ENCODE results near the gene EVX1. TPM values are rescaled to one million over a fixed set of nuclear protein-coding genes. Genes with fewer than 3 reads are reported as not detected.

Gene EVX1
- total RNA-seq, 1 donor from 2014 or later: 0.51 TPM

DNA sequence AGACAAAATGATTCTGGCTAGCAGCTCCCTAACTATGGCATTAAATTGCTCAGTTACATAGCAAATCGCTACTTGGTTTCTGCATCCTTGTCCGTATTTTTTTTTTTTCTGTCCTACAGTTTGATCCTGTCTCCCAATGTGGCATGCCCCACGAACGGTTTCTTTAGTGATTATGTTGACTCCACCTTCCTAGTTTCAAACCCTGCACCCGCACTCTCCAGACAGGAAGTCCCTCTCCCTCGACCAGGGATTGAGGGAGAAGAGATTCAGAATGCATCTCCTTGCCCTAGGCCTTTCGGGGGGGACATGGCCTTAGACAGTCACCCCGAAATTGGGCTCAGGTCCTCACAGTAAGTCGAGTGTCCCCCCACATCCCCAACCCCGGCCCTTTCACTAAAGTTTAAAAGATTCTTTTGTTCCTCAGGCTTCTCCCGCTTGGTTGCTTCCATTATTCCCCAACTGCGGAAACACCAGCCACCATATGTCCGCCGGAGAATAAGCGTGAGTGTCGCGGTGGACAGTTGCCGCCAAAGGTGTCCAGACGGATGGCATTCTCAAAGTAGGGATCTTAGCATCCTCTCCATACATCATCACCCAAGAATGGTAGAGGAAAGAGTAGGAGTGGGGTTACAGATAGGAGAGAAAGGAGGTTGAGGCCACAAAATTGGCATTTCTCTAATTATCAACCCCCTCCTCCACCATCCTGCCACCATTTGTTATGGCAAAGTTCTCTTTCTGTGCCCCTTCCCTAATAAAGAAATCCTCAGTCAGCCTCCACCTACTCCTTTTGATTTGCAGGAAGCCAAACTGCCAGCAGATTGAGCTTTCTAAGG is 7.3 kb downstream of the EVX1 start:
- no peak for DNase-seq (ENCODE audit: low spot score)
- peak overlapping the region; percentile 66 for H3K4me3 Mint-ChIP-seq (ENCODE audit: unreplicated experiment)
- H3K27ac Mint-ChIP-seq (ENCODE audit: unreplicated experiment): no peak overlapping the region
- no peak for TF ChIP-seq CTCF (IDR thresholded peaks at IDR 0.05; ENCODE audit: unreplicated experiment)
- H3K4me1 Mint-ChIP-seq (ENCODE audit: unreplicated experiment): peaks cover 23% of the 10 kb centered on the region
- peaks cover 42% of the 10 kb centered on the region for H3K27me3 Mint-ChIP-seq (ENCODE audit: unreplicated experiment)
- H3K9me3 Mint-ChIP-seq (ENCODE audit: unreplicated experiment): no peaks in the 10 kb centered on the region
- H3K36me3 Mint-ChIP-seq (ENCODE audit: low read depth, unreplicated experiment): no peaks in the 10 kb centered on the region

DNA sequence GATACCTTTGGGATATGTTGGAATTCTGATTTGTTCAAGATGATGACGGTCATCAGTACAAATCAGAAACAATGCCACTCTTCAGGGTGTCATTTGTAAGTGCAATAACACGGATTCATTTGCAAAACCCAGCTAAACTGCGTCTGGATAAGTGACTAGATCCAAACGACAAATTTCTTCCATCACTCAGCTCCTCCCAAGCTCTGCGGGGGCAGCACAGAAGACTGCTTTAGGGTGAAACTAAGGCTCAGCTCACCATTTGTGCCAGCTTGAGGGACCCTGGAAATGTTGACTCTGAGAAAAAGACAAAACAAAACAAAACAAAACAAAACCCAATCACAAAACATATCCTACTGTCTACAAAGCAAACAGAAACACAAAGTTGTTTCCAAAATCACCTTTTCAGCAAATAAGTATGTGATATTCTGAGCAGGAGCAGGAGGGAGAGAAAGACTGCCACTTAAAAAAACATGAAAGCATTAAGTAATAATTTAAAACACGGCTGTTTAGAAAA is 8.0 kb downstream of the EVX1 start:
- TF ChIP-seq CTCF (IDR thresholded peaks at IDR 0.05; ENCODE audit: unreplicated experiment): no peak
- Mint-ChIP-seq H3K4me3 (ENCODE audit: unreplicated experiment) (no peak overlapping the region), H3K27ac (ENCODE audit: unreplicated experiment) (no peak overlapping the region), H3K9me3 (ENCODE audit: unreplicated experiment) (no peaks in the 10 kb centered on the region), H3K36me3 (ENCODE audit: low read depth, unreplicated experiment) (no peaks in the 10 kb centered on the region), H3K27me3 (ENCODE audit: unreplicated experiment) (peaks cover 41% of the 10 kb centered on the region), H3K4me1 (ENCODE audit: unreplicated experiment) (peaks cover 23% of the 10 kb centered on the region)
- no peak for DNase-seq (ENCODE audit: low spot score)

GRCh38 chr7:27251136-27251651 is 8.6 kb downstream of the EVX1 start:
- peak overlapping the region; percentile 67 for H3K4me3 Mint-ChIP-seq (ENCODE audit: unreplicated experiment)

GRCh38 chr7:27251652-27252590 is 9.3 kb downstream of the EVX1 start:
- Mint-ChIP-seq H3K27ac (ENCODE audit: unreplicated experiment) (no peak overlapping the region), H3K4me3 (ENCODE audit: unreplicated experiment) (peak overlapping the region; percentile 70), H3K36me3 (ENCODE audit: low read depth, unreplicated experiment) (no peaks in the 10 kb centered on the region), H3K9me3 (ENCODE audit: unreplicated experiment) (no peaks in the 10 kb centered on the region), H3K27me3 (ENCODE audit: unreplicated experiment) (peaks cover 41% of the 10 kb centered on the region), H3K4me1 (ENCODE audit: unreplicated experiment) (peaks cover 23% of the 10 kb centered on the region)
- no peak for TF ChIP-seq CTCF (IDR thresholded peaks at IDR 0.05; ENCODE audit: unreplicated experiment)
- no peak for DNase-seq (ENCODE audit: low spot score)

More at GRCh38 chr7:27251136-27251651, 8.6 kb downstream of the EVX1 start:
- no peaks in the 10 kb centered on the region for H3K36me3 Mint-ChIP-seq (ENCODE audit: low read depth, unreplicated experiment)
- TF ChIP-seq CTCF (IDR thresholded peaks at IDR 0.05; ENCODE audit: unreplicated experiment): no peak
- H3K9me3 Mint-ChIP-seq (ENCODE audit: unreplicated experiment): no peaks in the 10 kb centered on the region
- DNase-seq (ENCODE audit: low spot score): no peak
- H3K4me1 Mint-ChIP-seq (ENCODE audit: unreplicated experiment): peaks cover 23% of the 10 kb centered on the region
- peaks cover 41% of the 10 kb centered on the region for H3K27me3 Mint-ChIP-seq (ENCODE audit: unreplicated experiment)
- H3K27ac Mint-ChIP-seq (ENCODE audit: unreplicated experiment): no peak overlapping the region
